ENCODE data around the gene FAM13C.
"Not testable (repeated sequence)": the region's sequence is repeated elsewhere in the genome, so short reads cannot be mapped to it uniquely, and the experiment has no call there.

The FAM13C gene

DNA sequence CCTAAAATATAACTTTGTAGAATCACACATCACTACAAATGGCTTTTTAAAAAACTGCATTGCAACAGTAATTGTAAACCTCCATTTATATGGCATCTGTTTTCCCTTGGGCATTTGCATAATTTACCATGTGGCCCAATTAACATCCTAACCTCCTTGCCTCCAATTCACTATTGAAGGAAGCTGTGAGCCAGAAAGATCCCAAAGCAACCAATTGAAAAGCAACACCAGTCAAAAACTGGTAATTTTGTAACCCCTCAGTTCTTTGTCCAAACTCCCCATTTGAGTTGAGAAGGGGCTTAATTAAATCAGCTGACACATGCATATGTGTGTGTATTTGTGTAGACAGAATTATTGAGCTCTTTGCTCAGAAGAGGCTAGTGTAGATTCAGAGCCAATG lies 90.3 kb downstream of the FAM13C start:
- DNase-seq = no peak

DNA sequence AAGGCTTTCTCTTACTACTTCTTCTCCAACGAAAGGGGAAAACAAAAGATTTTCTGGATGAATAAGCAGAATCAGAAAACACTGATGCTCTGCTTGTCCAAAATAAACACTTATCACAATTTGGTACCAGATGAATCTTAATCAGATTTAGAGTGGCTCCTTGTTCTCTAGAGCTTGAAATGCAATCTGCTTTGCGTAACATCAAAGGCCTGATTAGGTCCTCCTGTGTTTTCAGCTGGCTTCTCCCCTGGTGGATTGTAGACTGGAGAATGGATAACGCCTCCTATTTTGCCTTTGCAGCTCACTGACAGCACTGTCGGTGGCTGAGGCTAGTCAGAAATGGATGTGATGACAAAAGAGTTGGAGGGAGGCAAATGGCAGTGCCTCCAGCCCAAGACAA lies 91.2 kb downstream of the FAM13C start:
- DNase-seq = no peak

DNA sequence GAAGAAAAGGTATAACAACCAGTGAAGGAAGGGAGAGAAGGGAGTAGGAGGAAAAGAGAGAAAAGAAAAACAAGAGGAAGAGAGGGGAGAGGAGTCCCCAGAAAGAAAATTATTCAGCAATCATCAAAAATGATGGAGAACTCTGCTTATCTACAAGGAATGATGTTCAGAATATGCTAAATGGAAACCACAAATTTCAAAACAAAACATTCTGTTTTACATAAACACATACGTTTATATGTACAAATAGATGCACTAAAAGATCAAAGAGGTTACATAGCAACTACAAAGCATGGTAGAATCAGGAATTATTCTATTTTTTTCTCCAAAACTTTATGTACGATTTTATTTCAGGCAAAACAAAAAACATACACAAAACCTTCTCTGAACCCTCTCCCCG lies 91.9 kb downstream of the FAM13C start:
- DNase-seq = no peak

DNA sequence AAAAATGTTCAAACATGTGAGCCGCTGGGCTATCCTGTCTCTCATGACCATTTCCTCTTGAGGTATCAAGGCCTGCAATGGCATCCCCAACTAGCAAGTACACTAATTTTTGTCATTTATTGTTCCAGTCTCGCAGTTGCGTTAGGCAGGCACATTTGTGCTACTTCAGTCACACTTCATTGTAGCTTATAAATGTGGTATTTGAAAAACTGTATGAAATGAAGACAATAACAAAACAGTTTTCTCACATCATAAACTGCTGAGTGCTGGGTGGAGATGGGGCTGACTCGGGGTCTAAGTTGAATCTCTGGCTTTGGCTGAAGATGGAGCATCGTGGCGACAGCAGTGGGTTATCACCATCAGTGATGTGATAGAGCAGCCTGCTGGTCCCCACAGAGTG lies 92.7 kb downstream of the FAM13C start:
- DNase-seq = no peak

DNA sequence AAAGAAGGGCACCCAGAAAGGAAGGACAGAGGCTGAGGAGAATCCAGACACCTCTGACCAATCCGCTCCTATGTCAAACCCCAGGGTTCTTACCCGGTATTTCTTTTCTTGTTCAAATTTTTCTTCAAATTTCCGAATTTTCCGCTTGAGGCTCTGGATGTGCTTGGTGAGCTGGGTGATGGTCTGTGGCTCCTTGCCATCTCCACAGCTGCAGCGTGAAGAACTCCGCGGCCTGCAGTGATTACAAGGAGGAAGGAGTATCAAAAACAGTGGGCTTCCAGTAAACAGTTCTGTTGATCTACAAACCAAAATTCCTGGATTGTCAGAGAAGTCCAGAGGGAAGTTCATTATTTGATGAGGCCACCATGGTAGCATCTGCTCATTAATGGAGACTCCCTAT lies 93.9 kb downstream of the FAM13C start:
- DNase-seq = no peak

DNA sequence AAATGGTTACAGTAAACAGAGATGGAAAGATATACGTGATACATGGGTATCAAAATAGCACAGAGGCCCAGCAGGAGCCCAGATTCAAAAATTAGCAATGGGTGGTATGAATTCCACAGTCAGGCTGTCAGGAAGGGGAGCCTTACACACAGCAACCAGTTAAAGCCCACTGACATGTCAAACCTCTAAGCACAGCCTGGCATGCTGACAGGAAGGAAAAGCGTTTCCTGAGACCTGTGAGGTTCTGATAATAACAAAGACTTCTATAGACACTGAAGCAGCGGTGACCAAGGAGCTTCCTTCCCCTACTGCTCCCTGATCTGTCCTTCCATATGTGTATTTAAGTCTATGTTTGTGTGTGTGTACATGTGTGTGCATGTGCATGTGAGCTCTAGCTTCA lies 96.0 kb downstream of the FAM13C start:
- DNase-seq = no peak

DNA sequence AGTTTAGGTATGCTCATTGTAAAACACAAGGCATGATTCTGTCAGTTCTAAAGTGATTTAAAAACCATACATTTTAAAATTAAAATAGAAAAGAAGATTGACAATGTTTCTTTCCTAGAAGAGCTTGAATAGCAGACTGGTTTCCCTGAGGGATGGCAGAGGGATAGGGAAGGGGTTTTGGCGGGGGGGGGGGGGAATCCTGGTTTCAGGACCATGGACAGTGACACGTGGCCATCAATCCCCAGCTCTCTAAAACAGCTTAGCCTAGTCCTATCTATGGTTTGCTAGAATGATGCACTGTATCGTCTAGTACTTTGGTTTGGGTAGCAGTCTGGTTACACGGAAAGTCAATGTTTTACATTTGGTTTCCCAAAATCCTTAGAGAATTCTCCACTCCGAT lies 97.2 kb downstream of the FAM13C start:
- no peak for DNase-seq

DNA sequence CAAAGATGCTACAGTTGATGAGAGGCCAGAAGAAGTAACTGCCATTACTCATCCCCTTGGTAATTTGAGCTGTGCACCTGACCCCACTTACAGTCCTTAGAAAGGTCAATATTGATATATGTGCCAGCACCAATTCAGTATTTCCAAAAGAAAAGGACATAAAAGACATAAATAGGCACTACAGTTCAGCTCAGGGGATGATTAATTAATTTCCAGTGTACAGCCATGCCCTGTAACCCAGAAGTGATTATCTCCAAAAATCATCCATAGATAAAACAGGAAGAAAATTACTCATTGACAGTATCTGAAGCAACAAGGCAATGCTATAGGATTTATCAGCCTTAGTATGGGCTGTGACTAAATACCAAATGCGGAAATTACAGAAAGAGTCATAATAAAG lies 103.5 kb downstream of the FAM13C start:
- DNase-seq = no peak

DNA sequence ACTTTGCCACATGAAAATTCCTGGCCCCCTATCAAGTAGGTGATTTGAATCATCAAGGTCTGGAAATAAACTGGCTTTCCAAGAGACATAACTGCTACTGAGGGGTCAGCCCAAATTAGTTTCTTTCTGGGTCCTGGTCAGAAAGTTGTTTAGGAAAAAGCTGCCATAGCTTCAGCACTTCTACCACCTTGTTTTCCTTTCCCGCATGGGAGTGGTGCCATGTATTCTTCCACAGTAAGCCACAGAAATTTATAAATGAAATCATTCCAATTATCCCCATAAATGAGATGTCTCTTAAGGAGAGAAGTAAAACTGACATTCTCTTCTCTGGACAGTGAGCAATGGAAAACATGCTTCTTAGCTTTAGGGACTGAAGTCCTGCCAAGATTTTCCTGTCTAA lies 105.1 kb downstream of the FAM13C start:
- no peak for DNase-seq

DNA sequence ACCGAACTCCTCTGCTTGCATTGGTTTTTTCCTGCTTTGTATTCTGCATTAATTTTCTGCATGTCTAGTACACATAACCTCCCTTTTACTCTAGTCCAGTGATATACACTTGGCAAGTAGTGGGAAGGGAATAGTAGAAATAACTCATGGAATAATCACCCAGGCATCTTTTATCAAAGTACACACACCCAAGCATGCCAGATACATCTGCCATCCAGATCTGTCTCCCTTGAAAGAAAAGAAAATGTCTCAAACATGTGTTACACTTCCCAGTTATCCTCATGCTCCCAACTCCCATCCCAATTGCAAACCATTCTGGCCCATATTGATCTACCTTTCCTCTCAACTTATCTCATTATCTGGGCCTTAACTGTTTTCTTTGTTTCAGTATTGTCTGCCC lies 106.9 kb downstream of the FAM13C start:
- DNase-seq = no peak

DNA sequence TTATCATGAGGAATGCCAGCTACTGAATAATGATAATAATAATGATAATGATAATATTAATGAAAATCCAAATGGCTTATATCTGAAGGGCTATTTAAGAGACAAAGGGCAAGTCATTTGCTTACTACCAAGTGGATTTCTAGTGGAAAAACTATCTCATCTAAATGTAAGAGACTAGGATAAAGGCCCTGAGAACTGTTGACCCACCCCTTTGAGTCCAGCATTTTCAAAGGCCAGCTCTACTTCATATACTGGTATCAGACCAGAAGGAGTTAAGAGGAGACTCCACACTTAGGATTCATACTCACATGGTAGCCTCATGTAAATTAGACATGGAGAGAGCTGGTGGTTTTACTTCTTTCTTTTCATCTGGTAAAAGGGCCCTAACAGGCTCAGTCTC lies 109.9 kb downstream of the FAM13C start:
- DNase-seq = no peak

DNA sequence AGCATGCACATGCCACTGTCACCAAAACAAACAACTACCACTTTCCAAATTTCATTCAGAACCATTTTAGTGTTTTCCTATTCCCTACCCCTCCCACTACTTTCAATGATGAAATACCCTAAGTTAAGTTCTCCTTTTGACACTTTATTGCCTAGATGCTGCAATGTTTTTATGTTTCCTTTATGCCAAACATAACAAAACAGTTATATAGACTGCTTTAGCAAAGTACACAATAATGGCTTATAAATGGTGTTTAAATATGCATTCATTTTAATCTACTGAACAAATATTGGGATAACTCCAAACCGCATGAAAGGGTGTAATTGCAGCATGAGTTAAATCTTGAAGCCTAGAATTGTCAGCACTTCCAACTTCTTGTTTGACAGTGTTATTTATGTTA lies 116.7 kb downstream of the FAM13C start:
- DNase-seq = no peak

DNA sequence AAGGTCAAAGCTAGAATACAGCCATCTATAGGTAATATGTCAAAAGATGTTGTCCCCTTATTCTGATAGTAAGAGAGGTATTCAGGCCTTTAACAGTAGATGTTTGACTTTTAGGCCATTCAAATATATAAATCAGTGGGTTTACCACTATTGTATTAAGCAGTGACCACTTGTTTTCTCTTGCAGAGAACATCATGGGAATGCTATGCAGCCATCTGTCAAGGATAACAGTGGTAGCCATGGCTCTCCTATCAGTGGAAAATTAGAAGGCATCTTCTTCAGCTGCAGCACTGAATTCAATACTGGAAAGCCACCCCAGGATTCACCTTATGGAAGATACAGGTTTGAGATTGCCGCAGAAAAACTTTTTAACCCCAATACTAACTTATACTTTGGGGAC lies 117.5 kb downstream of the FAM13C start:
- DNase-seq = no peak

DNA sequence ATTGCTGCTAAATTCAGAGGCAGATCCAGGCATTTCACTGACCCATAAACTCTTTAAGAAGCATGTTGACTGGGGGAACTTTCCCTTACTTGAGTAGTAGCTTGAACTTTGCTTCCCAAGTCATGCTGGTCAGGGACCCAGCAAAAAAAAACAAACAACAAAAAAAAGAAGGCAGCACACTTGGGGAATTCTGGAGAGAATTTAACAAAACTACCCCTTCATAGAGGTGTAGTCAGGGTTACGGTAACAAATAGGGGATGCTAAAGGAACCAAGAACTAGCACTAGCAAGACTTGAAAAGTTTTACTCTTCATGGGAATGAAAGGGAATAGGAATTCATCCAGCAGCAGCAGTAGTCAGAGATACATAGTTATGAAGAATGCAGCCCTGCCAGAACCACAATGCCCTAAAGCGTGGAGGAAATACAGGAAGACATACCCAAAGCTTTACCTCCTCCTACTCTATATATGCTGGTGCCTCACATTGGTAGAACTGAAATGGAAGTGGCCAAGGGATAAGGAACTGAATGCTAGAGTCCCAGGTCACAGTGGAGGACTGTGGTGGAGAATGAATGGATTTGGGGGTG lies 118.6 kb downstream of the FAM13C start:
- DNase-seq = no peak

DNA sequence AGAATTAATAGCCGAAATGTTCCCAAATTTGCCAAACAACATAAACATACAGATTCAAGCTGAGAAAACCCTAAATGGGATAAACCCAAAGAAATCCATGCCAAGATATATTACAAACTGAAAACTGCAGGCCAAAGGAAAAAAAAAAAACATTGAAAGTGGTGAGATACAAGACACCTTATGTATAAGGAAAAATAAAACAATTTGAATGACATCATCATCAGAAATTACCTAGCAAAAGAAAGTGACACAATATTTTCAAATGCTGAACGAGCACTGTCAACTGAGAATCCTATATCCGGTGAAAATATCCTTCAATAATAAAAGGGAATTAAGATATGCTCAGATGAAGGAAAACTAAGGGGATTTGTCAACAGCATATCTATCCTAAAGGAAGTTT lies 119.4 kb downstream of the FAM13C start:
- DNase-seq = no peak

DNA sequence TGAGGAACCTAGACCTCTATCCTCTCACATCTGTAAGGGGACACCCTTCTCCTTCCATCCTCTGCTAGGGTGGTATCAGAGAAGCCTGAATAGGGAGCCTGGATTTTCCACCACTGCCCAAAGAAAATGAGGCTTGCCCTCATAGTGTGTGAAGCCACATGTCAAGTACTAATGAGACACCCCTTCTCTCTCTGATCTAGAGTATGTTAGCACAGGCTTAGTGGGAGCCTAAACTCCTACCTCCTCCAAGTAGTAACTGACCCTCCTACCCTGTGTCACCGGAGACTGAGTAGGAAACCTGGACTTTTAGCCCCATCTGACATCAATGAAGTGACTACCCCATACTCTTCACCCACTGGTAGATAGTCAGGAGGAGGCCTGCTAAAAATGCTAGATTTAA lies 120.3 kb downstream of the FAM13C start:
- no peak for DNase-seq

DNA sequence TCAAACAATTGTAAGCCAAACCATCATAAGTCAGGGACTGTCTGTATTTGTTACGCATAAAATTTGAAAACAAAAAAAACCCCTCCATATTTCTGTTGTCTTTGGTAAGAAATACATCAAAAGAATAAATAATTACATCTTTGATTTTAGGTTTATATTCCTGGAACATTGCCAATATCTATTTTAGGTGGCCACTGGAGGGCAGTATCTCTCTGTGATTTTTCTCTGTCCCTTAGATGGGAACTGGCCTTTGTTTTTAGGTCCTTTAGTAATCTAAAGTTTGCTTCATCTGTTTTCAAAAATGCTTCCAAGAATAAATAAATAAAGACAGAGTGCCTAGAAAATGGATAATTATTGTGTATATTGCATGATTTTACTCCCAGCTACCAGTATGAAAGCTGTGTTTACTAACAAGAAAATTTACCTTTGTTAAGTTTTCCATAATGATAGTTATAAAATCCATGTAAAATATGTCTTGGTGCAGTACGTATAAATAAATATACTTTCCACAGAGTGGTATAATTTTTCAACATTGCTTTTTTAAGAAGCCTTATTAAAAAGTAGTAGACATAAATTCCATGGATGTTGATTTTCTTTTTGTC lies 121.7 kb downstream of the FAM13C start:
- no peak for DNase-seq

DNA sequence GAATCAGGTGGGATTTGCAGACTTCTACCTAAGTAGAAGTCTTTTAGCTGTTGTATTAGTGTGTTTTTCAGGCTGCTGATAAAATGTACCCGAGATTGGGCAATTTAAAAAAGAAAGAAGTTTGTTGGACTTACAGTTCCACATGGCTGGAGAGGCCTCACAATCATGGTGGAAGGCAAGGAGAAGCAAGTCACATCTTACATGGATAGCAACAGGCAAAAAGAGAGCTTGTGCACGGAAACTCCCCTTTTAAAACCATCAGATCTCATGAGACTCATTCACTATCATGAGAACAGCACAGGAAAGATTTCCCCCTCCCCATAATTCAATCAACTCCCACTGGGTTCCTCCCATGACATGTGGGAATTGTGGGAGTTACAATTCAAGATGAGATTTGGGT lies 123.2 kb downstream of the FAM13C start:
- not testable (repeated sequence) for DNase-seq

DNA sequence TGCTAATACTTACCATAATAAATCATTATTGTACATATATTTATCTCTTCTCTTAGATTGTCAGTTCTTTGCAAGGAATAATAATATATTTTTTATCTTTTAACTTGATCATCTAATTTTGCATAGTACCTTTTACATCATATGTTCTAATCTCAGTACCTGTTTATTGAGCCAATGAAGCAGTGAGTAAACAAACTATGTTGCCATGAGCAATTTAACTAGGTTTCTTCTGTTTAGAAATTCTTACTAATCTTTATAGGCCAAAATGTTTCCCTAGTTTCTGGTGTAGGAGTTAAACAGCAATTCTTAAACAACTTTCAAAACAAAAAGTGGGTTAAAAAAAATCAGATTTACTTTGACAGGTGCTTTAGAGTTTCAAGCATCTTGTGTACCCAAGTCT lies 124.6 kb downstream of the FAM13C start:
- no peak for DNase-seq

DNA sequence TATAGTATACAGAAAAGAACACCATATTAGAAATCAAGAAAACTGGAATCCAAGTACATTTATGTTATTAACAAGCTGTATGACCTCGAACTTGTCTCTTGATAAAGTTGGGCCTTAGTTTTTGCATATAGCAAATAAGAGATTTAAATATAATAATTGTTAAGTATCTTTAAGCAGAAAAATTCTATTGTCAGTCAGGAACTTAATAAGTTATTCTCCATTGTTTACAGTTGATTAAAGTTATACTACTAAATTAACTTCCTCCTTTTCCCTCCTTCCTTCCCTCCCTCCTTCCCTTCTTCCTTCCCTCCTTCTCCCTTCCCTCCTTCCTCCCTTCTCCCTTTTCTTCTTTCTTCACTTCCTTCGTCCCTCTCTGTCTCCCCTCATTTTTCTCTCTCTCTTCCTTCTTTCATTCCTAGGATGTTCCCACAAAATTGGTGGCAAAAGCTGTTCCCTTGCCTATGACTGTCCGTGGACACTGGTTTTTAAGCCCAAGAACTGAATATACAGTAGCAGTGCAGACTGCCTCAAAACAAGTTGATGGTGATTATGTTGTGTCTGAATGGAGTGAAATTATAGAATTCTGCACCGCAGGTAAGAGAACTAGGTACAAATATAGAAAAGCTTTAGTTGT lies 126.2 kb downstream of the FAM13C start:
- DNase-seq = no peak

DNA sequence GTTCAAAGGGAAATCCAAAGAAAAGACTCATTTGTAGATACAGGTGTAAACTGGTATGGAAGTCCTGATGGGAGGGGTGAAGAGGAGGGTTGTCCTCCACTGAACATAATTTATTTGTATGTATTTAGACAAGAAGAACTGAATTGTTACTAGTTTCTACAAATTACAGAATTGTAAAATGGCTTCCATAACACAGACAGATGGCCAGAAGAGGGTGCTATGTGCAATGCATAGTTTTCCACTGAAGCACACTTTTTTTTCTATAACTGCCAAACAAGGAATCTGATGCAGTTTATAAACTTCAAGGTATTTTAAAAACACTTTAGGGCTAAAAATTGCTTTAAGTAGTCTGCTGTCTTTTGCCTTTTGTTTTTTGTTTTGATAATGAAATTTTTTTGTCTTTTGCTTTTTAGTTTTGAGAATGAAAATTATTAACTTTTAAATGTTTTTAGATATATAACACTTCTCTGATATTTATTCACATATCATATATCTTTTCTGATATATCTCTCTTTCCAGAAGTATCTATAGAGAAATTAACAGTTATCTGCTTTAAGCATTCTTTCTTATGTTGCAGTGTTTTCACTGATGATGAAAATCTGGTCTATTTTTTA lies 127.4 kb downstream of the FAM13C start:
- DNase-seq = no peak

DNA sequence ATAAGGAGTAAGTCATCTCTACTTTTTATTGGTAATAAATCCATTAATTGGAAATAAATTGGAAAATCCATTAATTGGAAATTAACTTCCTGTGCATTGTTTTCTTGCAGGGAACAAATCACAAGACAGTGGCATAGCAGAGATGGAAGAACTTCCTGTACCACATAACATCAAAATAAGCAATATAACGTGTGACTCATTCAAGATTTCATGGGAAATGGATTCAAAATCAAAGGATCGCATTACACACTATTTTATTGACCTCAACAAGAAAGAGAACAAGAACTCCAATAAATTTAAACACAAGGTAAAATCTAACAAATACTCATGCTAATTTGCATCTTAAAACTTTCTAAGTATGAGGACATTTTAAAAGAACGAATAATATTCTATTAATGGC lies 128.2 kb downstream of the FAM13C start:
- DNase-seq = no peak

DNA sequence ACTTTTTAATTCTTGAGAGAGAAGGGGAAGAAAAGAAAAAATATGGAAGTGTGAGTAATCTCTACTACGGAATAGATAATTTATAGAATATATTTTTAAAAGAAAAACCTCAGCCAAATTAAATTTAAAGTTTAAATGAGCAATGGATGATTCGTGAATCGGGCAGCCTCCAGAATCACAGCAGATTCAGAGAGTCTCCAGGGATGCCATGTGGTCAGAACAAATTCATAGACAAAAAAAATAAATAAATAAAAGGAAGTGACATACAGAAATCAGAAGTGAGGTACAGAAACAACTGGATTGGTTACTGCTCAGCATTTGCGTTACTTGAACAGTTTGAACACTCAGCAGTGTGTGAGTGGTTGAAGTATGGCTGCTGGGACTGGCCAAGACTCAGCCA lies 132.9 kb downstream of the FAM13C start:
- no peak for DNase-seq

DNA sequence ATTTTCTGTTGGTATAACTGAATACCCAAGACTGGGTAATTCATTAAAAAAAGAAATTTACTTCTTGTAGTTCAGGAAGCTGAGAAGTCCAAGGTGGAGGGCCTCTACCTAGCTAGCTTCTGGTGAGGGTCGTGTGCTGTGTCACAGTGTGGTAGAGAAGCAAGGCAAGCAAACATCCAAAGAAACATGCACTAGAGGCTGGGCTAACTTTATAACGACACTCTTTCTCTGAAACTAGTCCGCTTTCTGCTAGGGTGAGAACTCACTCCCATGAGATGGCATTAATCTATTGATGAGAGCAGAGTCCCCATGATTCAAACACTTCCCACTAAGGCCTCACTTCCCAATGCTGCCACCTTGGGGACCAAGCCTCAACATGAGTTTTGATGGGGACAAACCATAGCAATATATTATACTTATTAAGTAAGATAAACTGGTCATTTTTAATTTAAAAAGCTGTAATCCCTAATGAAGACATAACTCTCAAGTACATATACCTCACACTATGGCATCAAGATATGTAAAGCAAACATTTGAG lies 135.1 kb downstream of the FAM13C start:
- DNase-seq = no peak
